Lung (tissue), 12 donors: ENCODE measurements around the gene OPN1SW. TPM values are rescaled to one million over a fixed set of nuclear protein-coding genes. Genes with fewer than 3 reads are reported as not detected.

ENCODE experiments used
- ATAC-seq: fragments of 200-7000 bp; cut with Tn5 transposase; one replicate; pipeline ENCODE4 v1.9.1; 2020; ENCODE audit warnings: moderate number of reproducible peaks; ENCODE audit not compliant: insufficient read depth, low FRiP score
- DNase-seq, 3 donors: peaks; one replicate each; pipeline ENCODE4 v3.0.0-alpha.2; 2013 to 2017
- H3K27ac ChIP-seq, 2 donors: one replicate each; pipeline ENCODE4 v1.5.1; 2013; ENCODE audit warnings: mild to moderate bottlenecking in 2 of 2, moderate library complexity in 2 of 2, control low read depth in 1 of 2, inconsistent platforms in 1 of 2, low read depth in 1 of 2, low read length in 1 of 2
- H3K27me3 ChIP-seq, 3 donors: one replicate each; pipeline ENCODE4 v1.5.1; 2013; ENCODE audit warnings: low read length in 2 of 3; ENCODE audit not compliant: control insufficient read depth in 3 of 3, insufficient read depth in 3 of 3
- H3K36me3 ChIP-seq, 4 donors: one replicate each; pipeline ENCODE4 v1.5.1; 2013; ENCODE audit warnings: low read length in 4 of 4, mild to moderate bottlenecking in 1 of 4, moderate library complexity in 1 of 4; ENCODE audit not compliant: control insufficient read depth in 4 of 4, insufficient read depth in 4 of 4
- H3K4me1 ChIP-seq, 5 donors: one replicate each; pipeline ENCODE4 v1.5.1; 2013; ENCODE audit warnings: low read length in 5 of 5, mild to moderate bottlenecking in 2 of 5, moderate library complexity in 1 of 5; ENCODE audit not compliant: control insufficient read depth in 5 of 5, insufficient read depth in 5 of 5
- H3K4me3 ChIP-seq: one replicate; pipeline ENCODE4 v1.5.1; 2013; ENCODE audit warnings: mild to moderate bottlenecking, control low read depth, moderate library complexity
- H3K9ac ChIP-seq, 2 donors: one replicate each; pipeline ENCODE4 v1.5.1; 2013; ENCODE audit warnings: low read length in 2 of 2, control low read depth in 1 of 2; ENCODE audit not compliant: insufficient read depth in 1 of 2
- H3K9me3 ChIP-seq, 4 donors: one replicate each; pipeline ENCODE4 v1.5.1; 2013; ENCODE audit warnings: low read length in 3 of 4, mild to moderate bottlenecking in 1 of 4, moderate library complexity in 1 of 4; ENCODE audit not compliant: control insufficient read depth in 4 of 4, insufficient read depth in 3 of 4
- CTCF ChIP-seq: IDR thresholded peaks from 2 replicates; pipeline ENCODE4 v1.5.1; 2012; ENCODE audit warnings: mild to moderate bottlenecking; ENCODE audit errors: control extremely low read depth, extremely low read depth
- WGBS, 2 donors: extraction: QIAGEN DNeasy Blood & Tissue Kit; methylation state at CpG; one replicate each; pipeline ENCODE4 v1.1.7; 2013; 5-methylcytosine and 5-hydroxymethylcytosine counted together
- polyA plus RNA-seq, 2 donors: library from polyadenylated mRNA; stranded (reverse); fragments of 200-250 nt; gene quantifications; one replicate each; pipeline ENCODE4 v1.2.1, GENCODE V29; 2013
- total RNA-seq, 2 donors: library from RNA; depleted of rRNA in 1 of 2; stranded (reverse); fragments of >200 nt in 1 of 2; gene quantifications; one replicate each; pipeline ENCODE4 v1.2.1, GENCODE V29; 2014 to 2021
- donor health status: control.
- donor health status: control.
- donor health status: Bipolar disorder and iron deficiency.
- donor health status: healthy.
- donor health status: DM: yes; HTN: yes; CAD: no.

Gene OPN1SW
- total and polyA plus RNA-seq, 4 donors: not detected

GRCh38 chr7:128763541-128763940, 12.1 kb downstream of the OPN1SW start:
- no peaks in the 10 kb centered on the region for H3K27me3 ChIP-seq
- no peak overlapping the region for H3K9ac ChIP-seq
- H3K27ac ChIP-seq: no peak overlapping the region
- 80 to 87% methylated on average over 3 of the region's 3 CpGs for WGBS, 2 donors
- no peak for TF ChIP-seq CTCF
- no peak for DNase-seq
- H3K36me3 ChIP-seq: peaks cover 26 to 40% (median 35%) of the 10 kb centered on the region in 4 donors
- H3K4me3 ChIP-seq: no peak overlapping the region
- no peaks in the 10 kb centered on the region for H3K9me3 ChIP-seq
- H3K4me1 ChIP-seq: peaks cover 0 to 7% (median 0%) of the 10 kb centered on the region in 5 donors
- ATAC-seq: no peak

GRCh38 chr7:128759242-128759641, 16.4 kb downstream of the OPN1SW start:
- no peak for TF ChIP-seq CTCF
- H3K36me3 ChIP-seq: peaks cover 25 to 40% (median 30%) of the 10 kb centered on the region in 4 donors
- peak overlapping the region in 1 of 2 donors; percentile 36 for H3K27ac ChIP-seq
- no peak overlapping the region for H3K4me3 ChIP-seq
- no peaks in the 10 kb centered on the region for H3K9me3 ChIP-seq
- no peaks in the 10 kb centered on the region for H3K27me3 ChIP-seq
- H3K9ac ChIP-seq: no peak overlapping the region
- no peak for DNase-seq
- no peak for ATAC-seq
- peaks cover 0 to 11% (median 2%) of the 10 kb centered on the region in 5 donors for H3K4me1 ChIP-seq

- DNase-seq (no peak), ATAC-seq (no peak)
- no peaks in the 10 kb centered on the region for H3K27me3 ChIP-seq
- no peak overlapping the region for H3K4me3 ChIP-seq
- no peaks in the 10 kb centered on the region for H3K9me3 ChIP-seq
- no peak overlapping the region for H3K9ac ChIP-seq
- TF ChIP-seq CTCF: no peak
- 97 to 99% methylated on average over 1 of the region's 1 CpG for WGBS, 2 donors
- peaks cover 0 to 16% (median 2%) of the 10 kb centered on the region in 5 donors for H3K4me1 ChIP-seq
- peaks cover 25 to 41% (median 30%) of the 10 kb centered on the region in 4 donors for H3K36me3 ChIP-seq
- H3K27ac ChIP-seq: peak overlapping the region in 1 of 2 donors; percentile 56
These were observed 17.0 kb downstream of the OPN1SW start for GRCh38 chr7:128758553-128758952.

GRCh38 chr7:128757203-128757602, 18.4 kb downstream of the OPN1SW start:
- H3K9ac ChIP-seq: no peak overlapping the region
- H3K4me3 ChIP-seq: no peak overlapping the region
- no peak for TF ChIP-seq CTCF
- 75 to 83% methylated on average over 2 of the region's 2 CpGs for WGBS, 2 donors
- H3K36me3 ChIP-seq: peaks cover 28 to 45% (median 29%) of the 10 kb centered on the region in 4 donors
- peak in 2 of 3 donors; percentile 13 to 18 for DNase-seq
- no peak for ATAC-seq
- no peaks in the 10 kb centered on the region for H3K27me3 ChIP-seq
- H3K4me1 ChIP-seq: peaks cover 0 to 16% (median 2%) of the 10 kb centered on the region in 5 donors
- no peaks in the 10 kb centered on the region for H3K9me3 ChIP-seq
- H3K27ac ChIP-seq: peak overlapping the region in 1 of 2 donors; percentile 90
